SH-SY5Y (cell line): ENCODE measurements around the gene NSD2.

ENCODE experiments used
- GATA2 ChIP-seq: IDR thresholded peaks from 2 replicates; pipeline ENCODE4 v1.6.1; 2011; ENCODE audit warnings: mild to moderate bottlenecking, low read depth, low read length
- GATA3 ChIP-seq: IDR thresholded peaks from 2 replicates; pipeline ENCODE4 v1.6.1; 2011; ENCODE audit warnings: low read depth, mild to moderate bottlenecking, low read length, moderate library complexity

GRCh38 chr4:1851575-1852410 is 19.4 kb upstream of the NSD2 start:
- TF ChIP-seq GATA3 (no peak), GATA2 (no peak)
